ENCODE data around the gene NPTN. TPM values are rescaled to one million over a fixed set of nuclear protein-coding genes. Genes with fewer than 3 reads are reported as not detected.

The NPTN gene
- total and polyA plus RNA-seq, 9 of the 15 experiments (the other 6 are each of a cell fraction or from before 2014, with no cell fraction given), result 9.6 to 48.5 (median 21.7) TPM

GRCh38 chr15:73573572-73573971 is 59.6 kb downstream of the NPTN start (continued):
- TF ChIP-seq ZNF609 (CRISPR knock-in tag; IDR thresholded peaks at IDR 0.05; ENCODE audit: borderline replicate concordance) (no peak), ZNF778 (CRISPR knock-in tag; IDR thresholded peaks at IDR 0.05) (no peak), MYNN (IDR thresholded peaks at IDR 0.05) (no peak), MYNN (CRISPR knock-in tag; IDR thresholded peaks at IDR 0.05) (no peak), ETV5 (CRISPR knock-in tag; IDR thresholded peaks at IDR 0.05; ENCODE audit: low read depth) (no peak), ZBTB33 (CRISPR knock-in tag; IDR thresholded peaks at IDR 0.05) (no peak)
- TF ChIP-seq, protein P1, sequence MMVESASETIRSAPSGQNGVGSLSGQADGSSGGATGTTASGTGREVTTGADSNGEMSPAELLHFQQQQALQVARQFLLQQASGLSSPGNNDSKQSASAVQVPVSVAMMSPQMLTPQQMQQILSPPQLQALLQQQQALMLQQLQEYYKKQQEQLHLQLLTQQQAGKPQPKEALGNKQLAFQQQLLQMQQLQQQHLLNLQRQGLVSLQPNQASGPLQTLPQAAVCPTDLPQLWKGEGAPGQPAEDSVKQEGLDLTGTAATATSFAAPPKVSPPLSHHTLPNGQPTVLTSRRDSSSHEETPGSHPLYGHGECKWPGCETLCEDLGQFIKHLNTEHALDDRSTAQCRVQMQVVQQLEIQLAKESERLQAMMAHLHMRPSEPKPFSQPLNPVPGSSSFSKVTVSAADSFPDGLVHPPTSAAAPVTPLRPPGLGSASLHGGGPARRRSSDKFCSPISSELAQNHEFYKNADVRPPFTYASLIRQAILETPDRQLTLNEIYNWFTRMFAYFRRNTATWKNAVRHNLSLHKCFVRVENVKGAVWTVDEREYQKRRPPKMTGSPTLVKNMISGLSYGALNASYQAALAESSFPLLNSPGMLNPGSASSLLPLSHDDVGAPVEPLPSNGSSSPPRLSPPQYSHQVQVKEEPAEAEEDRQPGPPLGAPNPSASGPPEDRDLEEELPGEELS (CRISPR knock-in tag; IDR thresholded peaks at IDR 0.05; ENCODE audit: borderline replicate concordance), result no peak
